H1 (cell line): Measurements from ENCODE around the gene RCAN2. TPM values are rescaled to one million over a fixed set of nuclear protein-coding genes. Genes with fewer than 3 reads are reported as not detected.

ENCODE experiments used
- CTCF ChIA-PET: fragments of 300-600 bp; sonication (Branson Sonifier 250); formaldehyde crosslinking; loops from one replicate; lab custom pipeline; 2021; ENCODE audit not compliant: partially characterized antibody; lab: Charles Lee
- POLR2A ChIA-PET: fragments of 300-600 bp; sonication (Branson Sonifier 250); formaldehyde crosslinking; loops from one replicate; lab custom pipeline; 2021; ENCODE audit warnings: inconsistent platforms; ENCODE audit not compliant: partially characterized antibody; lab: Charles Lee
- DNase-seq, 2 experiments: peaks; one replicate each; pipeline versions ENCODE4 v3.0.0 to v3.0.0-alpha.2; 2010 to 2022; ENCODE audit warnings: low spot score in 2 of 2, low read depth in 1 of 2, mixed read lengths in 1 of 2
- FAIRE-seq: peaks from 2 replicates; lab custom pipeline; 2011; peaks lifted over from hg19 to GRCh38; lab: Jason Lieb, UNC
- H2AFZ ChIP-seq: 2 replicates; pipeline ENCODE4 v1.8.1; 2012; ENCODE audit warnings: low read length, inconsistent platforms
- H2AK5ac ChIP-seq: 2 replicates; pipeline ENCODE4 v1.6.1; 2013; ENCODE audit warnings: low read depth, low read length
- H2BK120ac ChIP-seq: replicated peaks from 2 replicates; pipeline ENCODE3; 2013; ENCODE audit warnings: low read depth, low read length, inconsistent platforms
- H2BK12ac ChIP-seq: 2 replicates; pipeline ENCODE4 v1.6.1; 2013; ENCODE audit warnings: low read depth, low read length
- H2BK15ac ChIP-seq: 2 replicates; pipeline ENCODE4 v1.6.1; 2013; ENCODE audit warnings: low read length
- H2BK20ac ChIP-seq: 2 replicates; pipeline ENCODE4 v1.6.1; 2013; ENCODE audit warnings: low read length
- H2BK5ac ChIP-seq: 2 replicates; pipeline ENCODE4 v1.6.1; 2013; ENCODE audit warnings: low read depth, low read length
- H3K14ac ChIP-seq: 2 replicates; pipeline ENCODE4 v1.6.1; 2013; ENCODE audit warnings: inconsistent platforms; ENCODE audit not compliant: insufficient read length
- H3K18ac ChIP-seq: 2 replicates; pipeline ENCODE4 v1.6.1; 2013; ENCODE audit warnings: low read length; ENCODE audit errors: extremely low read depth
- H3K23ac ChIP-seq: 2 replicates; pipeline ENCODE4 v1.6.1; 2013; ENCODE audit warnings: inconsistent platforms; ENCODE audit not compliant: insufficient read length
- H3K23me2 ChIP-seq: 2 replicates; pipeline ENCODE4 v1.6.1; 2013; ENCODE audit warnings: low read depth, low read length
- H3K27ac ChIP-seq: 2 replicates; pipeline ENCODE4 v1.6.1; 2011; ENCODE audit warnings: low read depth, low read length, inconsistent platforms
- H3K27me3 ChIP-seq, 4 experiments: replicated peaks in 1 of 4; 1 replicate in 1 of 4; 2 replicates in 3 of 4; pipeline versions ENCODE4 v1.6.1 to v1.8.1; 2011 to 2013; ENCODE audit warnings: low read length in 3 of 4, mild to moderate bottlenecking in 3 of 4, inconsistent platforms in 2 of 4, mixed read lengths in 2 of 4, moderate library complexity in 1 of 4; ENCODE audit not compliant: control insufficient read depth in 3 of 4, insufficient read depth in 3 of 4; ENCODE audit errors: extremely low read depth in 1 of 4
- H3K36me3 ChIP-seq, 4 experiments: 2 replicates each; pipeline versions ENCODE4 v1.6.1 to v1.8.1; 2011 to 2013; ENCODE audit warnings: mild to moderate bottlenecking in 4 of 4, low read length in 3 of 4, moderate library complexity in 2 of 4, control low read depth in 1 of 4, inconsistent platforms in 1 of 4; ENCODE audit not compliant: insufficient read depth in 4 of 4, control insufficient read depth in 2 of 4
- H3K4ac ChIP-seq: replicated peaks from 2 replicates; pipeline ENCODE3; 2013; ENCODE audit warnings: low read length, low read depth, mixed read lengths, inconsistent platforms; ENCODE audit not compliant: insufficient read length
- H3K4me1 ChIP-seq, 4 experiments: replicated peaks in 1 of 4; 1 replicate in 1 of 4; 2 replicates in 3 of 4; pipeline versions ENCODE4 v1.6.1 to v1.8.1; 2011 to 2013; ENCODE audit warnings: low read length in 3 of 4, inconsistent platforms in 2 of 4, mixed read lengths in 1 of 4; ENCODE audit not compliant: insufficient read depth in 4 of 4, control insufficient read depth in 3 of 4
- H3K4me2 ChIP-seq, 2 experiments: 2 replicates each; pipeline versions ENCODE4 v1.6.1 to v1.8.1; 2011 to 2013; ENCODE audit warnings: low read depth in 2 of 2, low read length in 2 of 2, control low read depth in 1 of 2, inconsistent platforms in 1 of 2, mild to moderate bottlenecking in 1 of 2; ENCODE audit not compliant: insufficient read depth in 1 of 2
- H3K4me3 ChIP-seq, 4 experiments: fragments of 200-600, 300-600 bp in 1 of 4; sonication (generic), shearing (Covaris generic), sonication (Bioruptor Twin) in 1 of 4; 2 replicates each; pipeline versions ENCODE4 v1.5.1 to v1.8.1; 2011 to 2016; ENCODE audit warnings: low read length in 4 of 4, low read depth in 3 of 4, control low read depth in 2 of 4, inconsistent platforms in 2 of 4, mild to moderate bottlenecking in 2 of 4, mixed read lengths in 1 of 4, moderate library complexity in 1 of 4; ENCODE audit not compliant: insufficient read depth in 2 of 4; ENCODE audit errors: extremely low read depth in 1 of 4
- H3K56ac ChIP-seq: replicated peaks from 2 replicates; pipeline ENCODE3; 2013; ENCODE audit warnings: low read depth, mild to moderate bottlenecking, mixed read lengths, low read length, inconsistent platforms; ENCODE audit not compliant: insufficient read length
- H3K79me1 ChIP-seq: 2 replicates; pipeline ENCODE4 v1.6.1; 2013; ENCODE audit warnings: low read depth, low read length, control low read depth
- H3K79me2 ChIP-seq, 2 experiments: 2 replicates each; pipeline versions ENCODE4 v1.6.1 to v1.8.1; 2012 to 2013; ENCODE audit warnings: low read length in 2 of 2, mild to moderate bottlenecking in 2 of 2, inconsistent platforms in 1 of 2; ENCODE audit not compliant: insufficient read depth in 2 of 2, control insufficient read depth in 1 of 2
- H3K9ac ChIP-seq, 4 experiments: replicated peaks in 1 of 4; 1 replicate in 1 of 4; 2 replicates in 3 of 4; pipeline versions ENCODE4 v1.6.1 to v1.8.1; 2011 to 2013; ENCODE audit warnings: low read depth in 3 of 4, low read length in 3 of 4, control low read depth in 2 of 4, mild to moderate bottlenecking in 2 of 4, moderate library complexity in 2 of 4, inconsistent platforms in 1 of 4; ENCODE audit errors: extremely low read depth in 1 of 4
- H3K9me3 ChIP-seq, 2 experiments: 2 replicates each; pipeline versions ENCODE4 v1.6.1 to v1.8.1; 2012 to 2013; ENCODE audit warnings: mild to moderate bottlenecking in 2 of 2, moderate library complexity in 2 of 2, control low read depth in 1 of 2, inconsistent platforms in 1 of 2, low read depth in 1 of 2, low read length in 1 of 2, mixed read lengths in 1 of 2; ENCODE audit not compliant: insufficient read depth in 2 of 2
- H4K20me1 ChIP-seq, 2 experiments: replicated peaks in 1 of 2; 2 replicates each; pipeline versions ENCODE3 to v1.8.1; 2011 to 2013; ENCODE audit warnings: inconsistent platforms in 2 of 2, low read length in 2 of 2, mild to moderate bottlenecking in 1 of 2; ENCODE audit not compliant: insufficient read depth in 2 of 2, control insufficient read depth in 1 of 2
- H4K5ac ChIP-seq: 2 replicates; pipeline ENCODE4 v1.6.1; 2013; ENCODE audit warnings: low read length, low read depth, mixed read lengths, inconsistent platforms; ENCODE audit not compliant: insufficient read length
- H4K8ac ChIP-seq: 2 replicates; pipeline ENCODE4 v1.8.0; 2013; ENCODE audit warnings: mild to moderate bottlenecking, moderate library complexity, low read length, inconsistent platforms; ENCODE audit not compliant: insufficient read depth; ENCODE audit errors: extremely low read depth
- H4K91ac ChIP-seq: replicated peaks from 2 replicates; pipeline ENCODE3; 2013; ENCODE audit warnings: low read length, mixed read lengths, inconsistent platforms; ENCODE audit not compliant: insufficient read length
- BACH1 ChIP-seq: IDR thresholded peaks from 2 replicates; pipeline ENCODE4 v1.6.1; 2012; ENCODE audit warnings: low read length, improper control_type of control experiment
- CTBP2 ChIP-seq: IDR thresholded peaks from 2 replicates; pipeline ENCODE4 v1.7.0; 2011; ENCODE audit warnings: borderline replicate concordance, mild to moderate bottlenecking, moderate library complexity, mixed read lengths, low read length; ENCODE audit not compliant: insufficient read depth, insufficient read length
- SIRT6 ChIP-seq: IDR thresholded peaks from one replicate; pipeline ENCODE4 v1.7.1; 2012; ENCODE audit warnings: low read length, inconsistent platforms
- whole genome bisulfite sequencing, 2 experiments: shearing (Covaris generic) in 1 of 2; methylation state at CpG; one replicate each; pipeline versions ENCODE4 v1.1.6 to v1.1.7; 2013 to 2015; ENCODE audit warnings: low lambda C conversion rate in 2 of 2, mixed read lengths in 2 of 2, inconsistent platforms in 1 of 2, low coverage in 1 of 2, missing lambda C conversion rate in 1 of 2; ENCODE audit not compliant: insufficient replicate concordance in 2 of 2, insufficient coverage in 1 of 2, insufficient read length in 1 of 2; ENCODE audit errors: extremely low coverage in 1 of 2, missing lambda C conversion rate in 1 of 2; 5-methylcytosine and 5-hydroxymethylcytosine counted together
- polyA plus RNA-seq, 7 experiments: library from polyadenylated mRNA; depleted of rRNA in 3 of 7; stranded (reverse) in 5 of 7; unstranded in 2 of 7; fragments of >200 nt in 5 of 7; fragments of 200-250 nt in 2 of 7; gene quantifications; 1 replicate in 5 of 7; 2 replicates in 1 of 7; 4 replicates in 1 of 7; pipeline versions ENCODE4 v1.2.1 to v1.2.3, GENCODE V29; 2011 to 2013; ENCODE audit warnings: missing spikeins in 2 of 7, mixed read lengths in 2 of 7
- total RNA-seq: library from RNA; stranded (reverse); fragmentation: NEBNext Ultra II Directional; extraction: Animal tissue kit (Norgen Biotek cat#: 25700); gene quantifications from 2 replicates; pipeline ENCODE4 v1.2.1, GENCODE V29; 2021
- TF ChIP-seq, protein P1 (sequence below): IDR thresholded peaks from 2 replicates; pipeline ENCODE4 v1.6.1; 2012; ENCODE audit warnings: inconsistent platforms

RCAN2 gene
- total and polyA plus RNA-seq, 2 of the 8 experiments (the other 6 are each of a cell fraction or from before 2014, with no cell fraction given) = 5.0 to 8.5 TPM

DNA sequence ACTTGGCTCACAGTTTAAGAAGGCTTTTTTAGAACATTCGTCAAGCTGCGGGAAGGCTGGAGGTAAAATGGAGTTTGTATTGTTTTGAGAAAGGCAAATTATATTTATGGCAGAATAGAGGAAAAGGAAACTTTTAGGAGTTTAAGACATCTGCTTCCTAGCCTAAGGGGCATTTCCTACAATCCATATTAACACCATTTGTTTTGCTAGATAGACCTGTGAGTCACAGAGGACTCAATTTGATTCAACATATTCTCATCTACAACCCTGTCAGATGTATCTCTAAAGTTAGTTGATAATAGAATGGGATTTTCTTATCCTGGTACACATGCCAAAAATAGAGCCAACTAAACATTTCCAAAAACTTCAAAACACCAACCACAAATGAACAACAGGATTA, 35.0 kb downstream of the RCAN2 start:
- Histone ChIP-seq H3K4ac (no peak overlapping the region), H3K9ac (no peak overlapping the region), H3K27me3 (no peaks in the 10 kb centered on the region), H3K23ac (no peak overlapping the region), H3K9me3 (no peaks in the 10 kb centered on the region), H3K79me2 (no peaks in the 10 kb centered on the region), H2AFZ (no peak overlapping the region), H4K91ac (no peak overlapping the region), H3K56ac (no peak overlapping the region), H3K18ac (no peak overlapping the region), H3K36me3 (no peaks in the 10 kb centered on the region), H3K23me2 (no peaks in the 10 kb centered on the region), H4K20me1 (no peaks in the 10 kb centered on the region), H3K27ac (no peak overlapping the region), H4K8ac (no peak overlapping the region), H2BK20ac (no peak overlapping the region), H4K5ac (no peak overlapping the region), H3K79me1 (no peaks in the 10 kb centered on the region), H3K4me2 (no peak overlapping the region), H2AK5ac (no peak overlapping the region), H3K14ac (no peak overlapping the region), H3K4me3 (no peak overlapping the region), H3K4me1 (no peaks in the 10 kb centered on the region), H2BK12ac (no peak overlapping the region), H2BK15ac (no peak overlapping the region), H2BK120ac (no peak overlapping the region), H2BK5ac (no peak overlapping the region)
- no peak for DNase-seq
- TF ChIP-seq, protein P1, sequence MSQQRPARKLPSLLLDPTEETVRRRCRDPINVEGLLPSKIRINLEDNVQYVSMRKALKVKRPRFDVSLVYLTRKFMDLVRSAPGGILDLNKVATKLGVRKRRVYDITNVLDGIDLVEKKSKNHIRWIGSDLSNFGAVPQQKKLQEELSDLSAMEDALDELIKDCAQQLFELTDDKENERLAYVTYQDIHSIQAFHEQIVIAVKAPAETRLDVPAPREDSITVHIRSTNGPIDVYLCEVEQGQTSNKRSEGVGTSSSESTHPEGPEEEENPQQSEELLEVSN = no peak
- TF ChIP-seq SIRT6 (no peak), CTBP2 (no peak), BACH1 (no peak)
- 87% methylated on average over 2 of the region's 2 CpGs; no CpG with 5 or more reads in 1 of the 2 experiments for WGBS, 2 experiments
- no peak for FAIRE-seq
- ChIA-PET CTCF (no interaction called here), POLR2A (interaction anchor here (1.4 kb wide), 1 partner anchor 18 kb away, joined by 3 read pairs; no protein-coding TSS in a partner anchor)
